ENCODE measurements around the gene EFCAB6. TPM values are rescaled to one million over a fixed set of nuclear protein-coding genes. Genes with fewer than 3 reads are reported as not detected.

EFCAB6 gene
- total and polyA plus RNA-seq, 9 of the 15 experiments (the other 6 are each of a cell fraction or from before 2014, with no cell fraction given), result 0.06 TPM; not detected in 8

- no peak for TF ChIP-seq HNRNPL (IDR thresholded peaks at IDR 0.05; ENCODE audit: low read depth, low read length)
- TF ChIP-seq ZNF79 (CRISPR knock-in tag; IDR thresholded peaks at IDR 0.05; ENCODE audit: low read depth), result no peak
- TF ChIP-seq WHSC1 (IDR thresholded peaks at IDR 0.05; ENCODE audit: low read length), result no peak
- no peak for TF ChIP-seq KDM4B (IDR thresholded peaks at IDR 0.05; ENCODE audit: borderline replicate concordance in 2 of 2, low read depth in 1 of 2)
- no peak for TF ChIP-seq POLR3A (IDR thresholded peaks at IDR 0.05; ENCODE audit: borderline replicate concordance, extremely low read depth, insufficient read depth, insufficient read length)
- no peak for TF ChIP-seq PRMT5 (CRISPR knock-in tag; IDR thresholded peaks at IDR 0.05)
- TF ChIP-seq, protein P1, sequence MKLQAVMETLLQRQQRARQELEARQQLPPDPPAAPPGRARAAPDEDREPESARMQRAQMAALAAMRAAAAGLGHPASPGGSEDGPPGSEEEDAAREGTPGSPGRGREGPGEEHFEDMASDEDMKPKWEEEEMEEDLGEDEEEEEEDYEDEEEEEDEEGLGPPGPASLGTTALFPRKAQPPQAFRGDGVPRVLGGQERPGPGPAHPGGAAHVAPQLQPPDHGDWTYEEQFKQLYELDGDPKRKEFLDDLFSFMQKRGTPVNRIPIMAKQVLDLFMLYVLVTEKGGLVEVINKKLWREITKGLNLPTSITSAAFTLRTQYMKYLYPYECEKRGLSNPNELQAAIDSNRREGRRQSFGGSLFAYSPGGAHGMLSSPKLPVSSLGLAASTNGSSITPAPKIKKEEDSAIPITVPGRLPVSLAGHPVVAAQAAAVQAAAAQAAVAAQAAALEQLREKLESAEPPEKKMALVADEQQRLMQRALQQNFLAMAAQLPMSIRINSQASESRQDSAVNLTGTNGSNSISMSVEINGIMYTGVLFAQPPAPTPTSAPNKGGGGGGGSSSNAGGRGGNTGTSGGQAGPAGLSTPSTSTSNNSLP (IDR thresholded peaks at IDR 0.05; ENCODE audit: borderline replicate concordance, low read depth, low read length), result no peak
- TF ChIP-seq FOXA3 (CRISPR knock-in tag; conservative IDR thresholded peaks at IDR 0.05 in 1 of 2, IDR thresholded peaks at IDR 0.05 in 1 of 2), result no peak
- no peak for TF ChIP-seq ZNF143 (CRISPR knock-in tag; IDR thresholded peaks at IDR 0.05)
Observed at GRCh38 chr22:43839781-43840180, 27.7 kb upstream of the EFCAB6 start (continued).

Measured in K562 (cell line).